HepG2 (cell line): ENCODE results near the gene CYB5D1. TPM values are rescaled to one million over a fixed set of nuclear protein-coding genes. Genes with fewer than 3 reads are reported as not detected.

Experiments
- ADNP ChIP-seq: sonication (generic); formaldehyde crosslinking; IDR thresholded peaks from 2 replicates; pipeline ENCODE4 v1.4.0; 2020; ENCODE audit warnings: missing genetic modification reagents
- CREM ChIP-seq, 2 experiments: sonication (generic) in 1 of 2; formaldehyde crosslinking in 1 of 2; IDR thresholded peaks; 2 replicates each; pipeline versions ENCODE4 v1.4.0 to v1.6.1; 2016 to 2020; ENCODE audit warnings: antibody characterized with exemption in 1 of 2, mild to moderate bottlenecking in 1 of 2, missing genetic modification reagents in 1 of 2
- CTCF ChIP-seq: sonication (generic); formaldehyde crosslinking; IDR thresholded peaks from 2 replicates; pipeline ENCODE4 v1.5.0; 2020; ENCODE audit warnings: mild to moderate bottlenecking, missing genetic modification reagents, moderate library complexity
- ELK4 ChIP-seq: sonication (generic); formaldehyde crosslinking; IDR thresholded peaks from 2 replicates; pipeline ENCODE4 v1.9.0; 2021; ENCODE audit warnings: missing genetic modification reagents, borderline replicate concordance
- HCFC1 ChIP-seq: fragments of 150-350 bp; IDR thresholded peaks from 2 replicates; pipeline ENCODE4 v1.6.1; 2014; ENCODE audit warnings: low read depth, low read length
- NCOA1 ChIP-seq: sonication (generic); formaldehyde crosslinking; IDR thresholded peaks from 2 replicates; pipeline ENCODE4 v1.9.0; 2021; ENCODE audit warnings: missing genetic modification reagents
- PCBP2 ChIP-seq: fragments of 200-400 bp; formaldehyde crosslinking; optimal IDR thresholded peaks from 2 replicates; pipeline ENCODE3; 2018; ENCODE audit warnings: low read length, low read depth; ENCODE audit not compliant: poor library complexity, severe bottlenecking
- PHF8 ChIP-seq: sonication (generic); formaldehyde crosslinking; IDR thresholded peaks from 2 replicates; pipeline ENCODE4 v1.5.0; 2020; ENCODE audit warnings: missing genetic modification reagents
- PRDM15 ChIP-seq: sonication (generic); formaldehyde crosslinking; IDR thresholded peaks from 2 replicates; pipeline ENCODE4 v1.4.0; 2020; ENCODE audit warnings: missing genetic modification reagents
- PREB ChIP-seq: sonication (generic); formaldehyde crosslinking; IDR thresholded peaks from 2 replicates; pipeline ENCODE4 v1.4.0; 2020; ENCODE audit warnings: missing genetic modification reagents
- REL ChIP-seq: sonication (generic); formaldehyde crosslinking; conservative IDR thresholded peaks from 2 replicates; pipeline ENCODE4 v1.8.0; 2022; ENCODE audit warnings: mild to moderate bottlenecking, missing genetic modification reagents, moderate library complexity
- ZNF609 ChIP-seq: sonication (generic); formaldehyde crosslinking; IDR thresholded peaks from 2 replicates; pipeline ENCODE4 v1.4.0; 2020; ENCODE audit warnings: mild to moderate bottlenecking, missing genetic modification reagents, borderline replicate concordance
- ZNF672 ChIP-seq: sonication (generic); formaldehyde crosslinking; IDR thresholded peaks from 2 replicates; pipeline ENCODE4 v1.8.1; 2022; ENCODE audit warnings: missing genetic modification reagents
- ZNF775 ChIP-seq: sonication (generic); formaldehyde crosslinking; IDR thresholded peaks from 2 replicates; pipeline ENCODE4 v1.4.0; 2020; ENCODE audit warnings: missing genetic modification reagents, mild to moderate bottlenecking, moderate library complexity, borderline replicate concordance
- polyA plus RNA-seq, 8 experiments: library from polyadenylated mRNA; depleted of rRNA in 3 of 8; stranded (reverse) in 7 of 8; unstranded in 1 of 8; fragments of >200 nt; fragmentation: Illumina TruSeq in 4 of 8; extraction: Trizol in 4 of 8; gene quantifications; 2 replicates each; pipeline versions ENCODE4 v1.2.1 to v1.2.3, GENCODE V29; 2011 to 2016; ENCODE audit warnings: low read depth in 4 of 8, missing spikeins in 1 of 8, mixed read lengths in 1 of 8; ENCODE audit not compliant: insufficient read depth in 1 of 8
- total RNA-seq, 5 experiments: library from RNA; depleted of rRNA; stranded (reverse); fragments of >200 nt; fragmentation: Illumina TruSeq; extraction: Trizol; gene quantifications; 2 replicates each; pipeline ENCODE4 v1.2.3, GENCODE V29; 2016; ENCODE audit warnings: low read depth in 1 of 5

Gene CYB5D1
- total and polyA plus RNA-seq, 2 of the 13 experiments (the other 11 are each of a cell fraction or from before 2014, with no cell fraction given) = 8.9 to 17.0 TPM

- TF ChIP-seq ZNF609 (CRISPR knock-in tag) (no peak), PRDM15 (no peak), NCOA1 (no peak), PHF8 (no peak; the same call in 1 of the 2 replicates), PREB (CRISPR knock-in tag) (no peak), CREM (IDR thresholded peaks at IDR 0.05) (no peak), CREM (CRISPR knock-in tag; IDR thresholded peaks at IDR 0.05) (no peak), CTCF (CRISPR knock-in tag) (no peak), ELK4 (CRISPR knock-in tag) (no peak), PCBP2 (no peak), ZNF672 (CRISPR knock-in tag) (no peak), REL (CRISPR knock-in tag) (no peak), ZNF775 (CRISPR knock-in tag) (no peak), HCFC1 (no peak), ADNP (no peak)
These were observed 23.8 kb upstream of the CYB5D1 start, which contains the start of gene KDM6B (continued) for GRCh38 chr17:7833795-7834541.
